ENCODE measurements around the gene TBC1D9B. TPM values are rescaled to one million over a fixed set of nuclear protein-coding genes. Genes with fewer than 3 reads are reported as not detected.

The TBC1D9B gene
- polyA plus RNA-seq, 2 of the 4 experiments (the other 2 are of a cell fraction) = 37.2 to 64.7 TPM

GRCh38 chr5:179902763-179903158 is 4.9 kb downstream of the TBC1D9B start:
- Histone ChIP-seq H3K9me3 (no peaks in the 10 kb centered on the region), H3K27ac (no peak overlapping the region), H3K4me2 (no peak overlapping the region), H3K4me3 (no peak overlapping the region), H3K4me1 (peaks cover 6% of the 10 kb centered on the region; the same call in 2 of the 3 replicates)
- TF ChIP-seq HES2 (IDR thresholded peaks at IDR 0.05) (no peak), BHLHE40 (IDR thresholded peaks at IDR 0.05; ENCODE audit: low read depth, low read length) (no peak), EHMT2 (IDR thresholded peaks at IDR 0.05; ENCODE audit: low read depth) (no peak), SREBF2 (IDR thresholded peaks at IDR 0.05) (no peak), ELK1 (IDR thresholded peaks at IDR 0.05; ENCODE audit: low read depth, low read length) (no peak), NR3C1 (IDR thresholded peaks at IDR 0.05) (no peak), HOXB13 (CRISPR knock-in tag; IDR thresholded peaks at IDR 0.05; ENCODE audit: low read depth) (no peak), CBX8 (IDR thresholded peaks at IDR 0.05) (no peak), EHF (CRISPR knock-in tag; IDR thresholded peaks at IDR 0.05) (no peak), BCL3 (IDR thresholded peaks at IDR 0.05) (no peak)
- DNase-seq (ENCODE audit: low read depth in 1 of 2, low spot score in 1 of 2) = no peak
- no peak for FAIRE-seq
- 93% methylated on average over 7 of the region's 7 CpGs for WGBS (ENCODE audit: missing lambda C conversion rate)
- POLR2A ChIA-PET = no interaction called here
- no peak for ATAC-seq
- CTCF ChIA-PET = interaction anchor here (0.7 to 2.2 kb wide), 3 partner anchors 9 to 101 kb away, joined by 3 to 6 read pairs (median 3); no protein-coding TSS in a partner anchor

- FAIRE-seq (no peak), ATAC-seq (no peak), DNase-seq (ENCODE audit: low read depth in 1 of 2, low spot score in 1 of 2) (no peak)
- Histone ChIP-seq H3K9me3 (no peaks in the 10 kb centered on the region), H3K4me3 (no peak overlapping the region), H3K27ac (no peak overlapping the region), H3K4me1 (peaks cover 6% of the 10 kb centered on the region; the same call in 2 of the 3 replicates), H3K4me2 (no peak overlapping the region)
- POLR2A ChIA-PET = no interaction called here
- CTCF ChIA-PET = interaction anchor here (1.3 to 2.2 kb wide), 3 partner anchors 9 to 100 kb away, joined by 3 to 6 read pairs (median 3); no protein-coding TSS in a partner anchor
- WGBS (ENCODE audit: missing lambda C conversion rate) = 94% methylated on average over 13 of the region's 15 CpGs
- TF ChIP-seq FOSB (CRISPR knock-in tag; IDR thresholded peaks at IDR 0.05) = no peak
- TF ChIP-seq MAZ (IDR thresholded peaks at IDR 0.05; ENCODE audit: borderline replicate concordance, low read depth, low read length) = no peak
- no peak for TF ChIP-seq TFCP2L1 (CRISPR knock-in tag; IDR thresholded peaks at IDR 0.05)
- TF ChIP-seq HEYL (CRISPR knock-in tag; IDR thresholded peaks at IDR 0.05) = no peak
Observed at GRCh38 chr5:179901915-179902762, 5.6 kb downstream of the TBC1D9B start.

- no peak for DNase-seq (ENCODE audit: low read depth in 1 of 2, low spot score in 1 of 2)
- ATAC-seq = no peak
- Histone ChIP-seq H3K9me3 (no peaks in the 10 kb centered on the region), H3K27ac (no peak overlapping the region), H3K4me1 (peaks cover 3% of the 10 kb centered on the region; the same call in 2 of the 3 replicates), H3K4me2 (no peak overlapping the region), H3K4me3 (no peak overlapping the region)
- WGBS (ENCODE audit: missing lambda C conversion rate) = 94% methylated on average over 6 of the region's 6 CpGs
- no peak for FAIRE-seq
- ChIA-PET POLR2A (no interaction called here), CTCF (interaction anchor here (1.3 to 2.2 kb wide), 3 partner anchors 9 to 100 kb away, joined by 3 to 6 read pairs (median 3); no protein-coding TSS in a partner anchor)
- TF ChIP-seq MAZ (IDR thresholded peaks at IDR 0.05; ENCODE audit: borderline replicate concordance, low read depth, low read length) (no peak), RARB (CRISPR knock-in tag; IDR thresholded peaks at IDR 0.05) (no peak)
Observed at GRCh38 chr5:179901462-179901861, 6.2 kb downstream of the TBC1D9B start.

- H3K4me2 ChIP-seq = no peak overlapping the region
- DNase-seq (ENCODE audit: low read depth in 1 of 2, low spot score in 1 of 2) (no peak), FAIRE-seq (no peak), ATAC-seq (0 out of 6 replicates have a peak, but pooled peaks of 1 of the 2 experiments have one; percentile 27)
- no peak for TF ChIP-seq RNF2 (IDR thresholded peaks at IDR 0.05; ENCODE audit: borderline replicate concordance, low read depth)
- TF ChIP-seq PBX3 (IDR thresholded peaks at IDR 0.05) = no peak
- no peak for TF ChIP-seq KDM1A (IDR thresholded peaks at IDR 0.05; ENCODE audit: low read depth)
- TF ChIP-seq POLR2AphosphoS2 (conservative IDR thresholded peaks at IDR 0.05; ENCODE audit: low read length) = no peak
- TF ChIP-seq HMGXB4 (CRISPR knock-in tag; IDR thresholded peaks at IDR 0.05; ENCODE audit: borderline replicate concordance) = no peak
- H3K9me3 ChIP-seq = no peaks in the 10 kb centered on the region
- H3K4me1 ChIP-seq = no peaks in the 10 kb centered on the region
- POLR2A ChIA-PET = no interaction called here
- CTCF ChIA-PET = interaction anchor here (1.3 to 1.6 kb wide), 2 partner anchors 11 to 15 kb away, joined by 3 to 4 read pairs; no protein-coding TSS in a partner anchor
- WGBS (ENCODE audit: missing lambda C conversion rate) = 91% methylated on average over 13 of the region's 13 CpGs
- H3K27ac ChIP-seq = no peak overlapping the region
- no peak overlapping the region for H3K4me3 ChIP-seq
Observed at GRCh38 chr5:179900711-179901110, 7.0 kb downstream of the TBC1D9B start.

Measured in A549 (cell line).